Measurements from ENCODE around the gene NAV1. TPM values are rescaled to one million over a fixed set of nuclear protein-coding genes. Genes with fewer than 3 reads are reported as not detected.
A peak's percentile ranks its signal among the peaks of the same experiment; 100 is the strongest.

The NAV1 gene
- total and polyA plus RNA-seq, 7 donors = 1.8 to 13.3 (median 8.4) TPM

GRCh38 chr1:201502511-201502857, 36.4 kb upstream of the NAV1 start:
- 74 to 82% (median 79%) methylated on average over 3 of the region's 3 CpGs for WGBS, 3 donors
- no peak overlapping the region for H3K4me3 ChIP-seq
- intact Hi-C loops (cut with DNase I) = no loop called here
- H3K9me3 ChIP-seq = no peaks in the 10 kb centered on the region
- H3K27ac ChIP-seq = peak overlapping the region; percentile 71
- DNase-seq (no peak), ATAC-seq (no peak)
- peaks cover 0 to 6% (median 0%) of the 10 kb centered on the region in 3 donors for H3K27me3 ChIP-seq (ENCODE audit: insufficient read depth in 3 of 3, low read length in 2 of 3)
- no peaks in the 10 kb centered on the region for H3K4me1 ChIP-seq
- no peaks in the 10 kb centered on the region for H3K36me3 ChIP-seq (ENCODE audit: insufficient read depth in 1 of 2, low read depth in 1 of 2)
- no peak for TF ChIP-seq CTCF (IDR thresholded peaks at IDR 0.05)

- H3K4me3 ChIP-seq = peak overlapping the region; percentile 80
- DNase-seq (no peak), ATAC-seq (no peak)
- H3K27ac ChIP-seq = peak overlapping the region; percentile 71
- no peaks in the 10 kb centered on the region for H3K9me3 ChIP-seq
- peaks cover 0 to 6% (median 0%) of the 10 kb centered on the region in 3 donors for H3K27me3 ChIP-seq (ENCODE audit: insufficient read depth in 3 of 3, low read length in 2 of 3)
- H3K4me1 ChIP-seq = no peaks in the 10 kb centered on the region
- TF ChIP-seq CTCF (IDR thresholded peaks at IDR 0.05) = no peak
- 52 to 53% (median 52%) methylated on average over 13 of the region's 13 CpGs for WGBS, 3 donors
- H3K36me3 ChIP-seq (ENCODE audit: insufficient read depth in 1 of 2, low read depth in 1 of 2) = no peaks in the 10 kb centered on the region
- intact Hi-C loops (cut with DNase I) = no loop called here
Observed at GRCh38 chr1:201503397-201504176, 35.3 kb upstream of the NAV1 start.

GRCh38 chr1:201504179-201504631, 34.7 kb upstream of the NAV1 start:
- peak overlapping the region; percentile 71 for H3K27ac ChIP-seq
- no peak for TF ChIP-seq CTCF (IDR thresholded peaks at IDR 0.05)
- H3K27me3 ChIP-seq (ENCODE audit: insufficient read depth in 3 of 3, low read length in 2 of 3) = peaks cover 0 to 6% (median 0%) of the 10 kb centered on the region in 3 donors
- H3K36me3 ChIP-seq (ENCODE audit: insufficient read depth in 1 of 2, low read depth in 1 of 2) = no peaks in the 10 kb centered on the region
- no peaks in the 10 kb centered on the region for H3K9me3 ChIP-seq
- no peaks in the 10 kb centered on the region for H3K4me1 ChIP-seq
- H3K4me3 ChIP-seq = peak overlapping the region; percentile 80
- intact Hi-C loops (cut with DNase I) = no loop called here
- 62 to 70% (median 67%) methylated on average over 3 of the region's 3 CpGs for WGBS, 3 donors
- ATAC-seq (no peak), DNase-seq (no peak)

- Histone ChIP-seq H3K36me3 (ENCODE audit: insufficient read depth in 1 of 2, low read depth in 1 of 2) (no peaks in the 10 kb centered on the region), H3K9me3 (no peaks in the 10 kb centered on the region), H3K27ac (peak overlapping the region; percentile 71), H3K27me3 (ENCODE audit: insufficient read depth in 3 of 3, low read length in 2 of 3) (peaks cover 0 to 6% (median 0%) of the 10 kb centered on the region in 3 donors), H3K4me3 (peak overlapping the region; percentile 80), H3K4me1 (no peaks in the 10 kb centered on the region)
- intact Hi-C loops (cut with DNase I) = no loop called here
- no peak for TF ChIP-seq CTCF (IDR thresholded peaks at IDR 0.05)
- 84 to 91% (median 88%) methylated on average over 9 of the region's 9 CpGs for WGBS, 3 donors
- ATAC-seq = no peak
- no peak for DNase-seq
Observed at GRCh38 chr1:201504799-201505502, 34.0 kb upstream of the NAV1 start.
